ENCODE measurements around the gene NDUFAF3. TPM values are rescaled to one million over a fixed set of nuclear protein-coding genes. Genes with fewer than 3 reads are reported as not detected.

The NDUFAF3 gene
- total and polyA plus RNA-seq, 7 donors: 60.6 to 150 (median 100) TPM

- no peaks in the 10 kb centered on the region for H3K9me3 ChIP-seq
- intact Hi-C loops (cut with DNase I): no loop called here
- no peaks in the 10 kb centered on the region for H3K27me3 ChIP-seq (ENCODE audit: insufficient read depth in 3 of 3, low read length in 2 of 3)
- H3K4me3 ChIP-seq: no peak overlapping the region
- no peak overlapping the region for H3K27ac ChIP-seq
- H3K4me1 ChIP-seq: peaks cover 50% of the 10 kb centered on the region
- 78 to 90% (median 79%) methylated on average over 8 of the region's 8 CpGs for WGBS, 3 donors
- peaks cover 3 to 51% of the 10 kb centered on the region in 2 donors for H3K36me3 ChIP-seq (ENCODE audit: insufficient read depth in 1 of 2, low read depth in 1 of 2)
- DNase-seq (no peak), ATAC-seq (no peak)
- TF ChIP-seq CTCF (IDR thresholded peaks at IDR 0.05): no peak
Measured at GRCh38 chr3:49015072-49015471, 6.8 kb upstream of the NDUFAF3 start.

- DNase-seq (no peak), ATAC-seq (no peak)
- H3K36me3 ChIP-seq (ENCODE audit: insufficient read depth in 1 of 2, low read depth in 1 of 2): peaks cover 3 to 51% of the 10 kb centered on the region in 2 donors
- TF ChIP-seq CTCF (IDR thresholded peaks at IDR 0.05): no peak
- no peaks in the 10 kb centered on the region for H3K27me3 ChIP-seq (ENCODE audit: insufficient read depth in 3 of 3, low read length in 2 of 3)
- H3K4me1 ChIP-seq: peaks cover 55% of the 10 kb centered on the region
- H3K27ac ChIP-seq: no peak overlapping the region
- intact Hi-C loops (cut with DNase I): no loop called here
- no peaks in the 10 kb centered on the region for H3K9me3 ChIP-seq
- whole genome bisulfite sequencing, 3 donors: 73 to 81% (median 75%) methylated on average over 6 of the region's 6 CpGs
- no peak overlapping the region for H3K4me3 ChIP-seq
Measured at GRCh38 chr3:49015765-49016164, 6.2 kb upstream of the NDUFAF3 start.

- no peak for DNase-seq
- intact Hi-C loops (cut with DNase I): no loop called here
- H3K36me3 ChIP-seq (ENCODE audit: insufficient read depth in 1 of 2, low read depth in 1 of 2): peaks cover 3 to 48% of the 10 kb centered on the region in 2 donors
Measured at GRCh38 chr3:49016414-49017228, 5.3 kb upstream of the NDUFAF3 start.

GRCh38 chr3:49017229-49017970 is 4.5 kb upstream of the NDUFAF3 start:
- intact Hi-C loops (cut with DNase I): no loop called here
- no peak for TF ChIP-seq CTCF (IDR thresholded peaks at IDR 0.05)

More at GRCh38 chr3:49016414-49017228, 5.3 kb upstream of the NDUFAF3 start:
- Histone ChIP-seq H3K27ac (no peak overlapping the region), H3K9me3 (no peaks in the 10 kb centered on the region), H3K4me3 (no peak overlapping the region), H3K4me1 (peaks cover 49% of the 10 kb centered on the region), H3K27me3 (ENCODE audit: insufficient read depth in 3 of 3, low read length in 2 of 3) (no peaks in the 10 kb centered on the region)
- WGBS, 3 donors: 83 to 91% (median 85%) methylated on average over 6 of the region's 6 CpGs
- no peak for TF ChIP-seq CTCF (IDR thresholded peaks at IDR 0.05)
- no peak for ATAC-seq

More at GRCh38 chr3:49017229-49017970, 4.5 kb upstream of the NDUFAF3 start:
- Histone ChIP-seq H3K4me3 (peak overlapping the region; percentile 81), H3K27ac (peak overlapping the region; percentile 74), H3K36me3 (ENCODE audit: insufficient read depth in 1 of 2, low read depth in 1 of 2) (peaks cover 3 to 40% of the 10 kb centered on the region in 2 donors), H3K4me1 (peaks cover 41% of the 10 kb centered on the region), H3K9me3 (no peaks in the 10 kb centered on the region), H3K27me3 (ENCODE audit: insufficient read depth in 3 of 3, low read length in 2 of 3) (no peaks in the 10 kb centered on the region)
- DNase-seq (no peak), ATAC-seq (no peak)
- 7 to 11% (median 8%) methylated on average over 17 to 23 of the region's 23 CpGs for WGBS, 3 donors

All from psoas muscle (tissue), 8 donors.